GM23338 (cell line): Measurements from ENCODE around the gene MFSD2A. TPM values are rescaled to one million over a fixed set of nuclear protein-coding genes. Genes with fewer than 3 reads are reported as not detected.

Experiments
- ATAC-seq: fragments of 200-7000 bp; cut with Tn5 transposase; 3 replicates; pipeline ENCODE4 v1.9.1; 2020
- DNase-seq: peaks from one replicate; pipeline ENCODE4 v3.0.0-alpha.2; 2015; ENCODE audit warnings: low spot score
- H2AFZ ChIP-seq: fragments of 200-600 bp; sonication (generic); 2 replicates; pipeline ENCODE4 v1.8.0; 2016; ENCODE audit warnings: antibody characterized with exemption, mild to moderate bottlenecking, moderate library complexity
- H3F3A ChIP-seq: fragments of 200-600 bp; sonication (generic); replicated peaks from 2 replicates; pipeline ENCODE4 v1.8.0; 2017; ENCODE audit warnings: antibody characterized with exemption, mixed run types, low read depth
- H3K27ac ChIP-seq: fragments of 200-600 bp; sonication (generic); 2 replicates; pipeline ENCODE4 v1.6.1; 2016; ENCODE audit warnings: low read depth
- H3K27me3 ChIP-seq: fragments of 200-600 bp; sonication (generic); 2 replicates; pipeline ENCODE4 v1.8.0; 2016; ENCODE audit warnings: mild to moderate bottlenecking, mixed run types, moderate library complexity; ENCODE audit not compliant: insufficient read depth
- H3K36me3 ChIP-seq: fragments of 200-600 bp; sonication (generic); 2 replicates; pipeline ENCODE4 v1.8.0; 2016; ENCODE audit warnings: mild to moderate bottlenecking; ENCODE audit not compliant: insufficient read depth
- H3K4me1 ChIP-seq: fragments of 200-600 bp; sonication (generic); 2 replicates; pipeline ENCODE4 v1.8.0; 2016; ENCODE audit warnings: mild to moderate bottlenecking, moderate library complexity; ENCODE audit not compliant: insufficient read depth
- H3K4me2 ChIP-seq: fragments of 200-600 bp; sonication (generic); 2 replicates; pipeline ENCODE4 v1.7.1; 2017; ENCODE audit warnings: mixed run types
- H3K4me3 ChIP-seq: fragments of 200-600 bp; sonication (generic); 2 replicates; pipeline ENCODE4 v1.6.1; 2016; ENCODE audit warnings: mixed run types
- H3K79me2 ChIP-seq: fragments of 200-600 bp; sonication (generic); replicated peaks from 2 replicates; pipeline ENCODE4 v1.8.0; 2017; ENCODE audit warnings: mild to moderate bottlenecking; ENCODE audit not compliant: insufficient read depth
- H3K9me2 ChIP-seq: fragments of 200-600 bp; sonication (generic); 2 replicates; pipeline ENCODE4 v1.8.0; 2017; ENCODE audit not compliant: insufficient read depth
- H4K20me1 ChIP-seq: fragments of 200-600 bp; sonication (generic); replicated peaks from 2 replicates; pipeline ENCODE4 v1.8.0; 2017; ENCODE audit warnings: mild to moderate bottlenecking; ENCODE audit not compliant: insufficient read depth
- H3K27ac Mint-ChIP-seq: 2 replicates; pipeline ENCODE4 v1.8.0; 2020; ENCODE audit warnings: inconsistent platforms, mild to moderate bottlenecking, moderate library complexity, mixed read lengths
- H3K27me3 Mint-ChIP-seq: 3 replicates; pipeline ENCODE4 v1.8.0; 2022; ENCODE audit warnings: low read depth, mild to moderate bottlenecking, moderate library complexity, mixed read lengths, inconsistent platforms; ENCODE audit not compliant: insufficient read depth, poor library complexity
- H3K36me3 Mint-ChIP-seq: 3 replicates; pipeline ENCODE4 v1.8.0; 2021; ENCODE audit warnings: low read depth, mild to moderate bottlenecking, inconsistent platforms, moderate library complexity, mixed read lengths
- H3K4me1 Mint-ChIP-seq: 3 replicates; pipeline ENCODE4 v1.8.0; 2020; ENCODE audit warnings: mild to moderate bottlenecking, inconsistent platforms, mixed read lengths
- H3K4me3 Mint-ChIP-seq: 3 replicates; pipeline ENCODE4 v1.8.0; 2021; ENCODE audit warnings: moderate library complexity, mild to moderate bottlenecking, inconsistent platforms, mixed read lengths
- H3K9me3 Mint-ChIP-seq: 3 replicates; pipeline ENCODE4 v1.8.0; 2020; ENCODE audit warnings: moderate library complexity, mild to moderate bottlenecking, inconsistent platforms, mixed read lengths
- CTCF ChIP-seq, 2 experiments: fragments of 200-600 bp in 1 of 2; sonication (generic) in 1 of 2; conservative IDR thresholded peaks; 2 replicates each; pipeline versions ENCODE4 v1.5.1 to v1.6.1; 2016 to 2017; ENCODE audit warnings: antibody characterized with exemption in 2 of 2, low read depth in 2 of 2, mild to moderate bottlenecking in 2 of 2, moderate library complexity in 1 of 2
- NANOG ChIP-seq: IDR thresholded peaks from 2 replicates; pipeline ENCODE4 v1.6.1; 2016; ENCODE audit warnings: antibody characterized with exemption, borderline replicate concordance
- REST ChIP-seq: IDR thresholded peaks from one replicate; pipeline ENCODE4 v1.6.1; 2018; ENCODE audit warnings: antibody characterized with exemption; ENCODE audit not compliant: unreplicated experiment
- ZNF331 ChIP-seq: fragments of 250-450 bp; sonication (Bioruptor Pico); IDR thresholded peaks from 2 replicates; pipeline ENCODE4 v1.5.0; 2020; ENCODE audit warnings: low read depth, mild to moderate bottlenecking, moderate library complexity
- polyA plus RNA-seq: library from polyadenylated mRNA; unstranded; fragments of >200 nt; fragmentation: Nextera tagmentation; extraction: Ambion mirVana; gene quantifications from 2 replicates; pipeline ENCODE4 v1.2.1, GENCODE V29; 2016
- total RNA-seq: library from RNA; depleted of rRNA; stranded (reverse); fragments of >200 nt; shearing (Covaris generic); gene quantifications from 2 replicates; pipeline ENCODE4 v1.2.3, GENCODE V29; 2014

Gene MFSD2A
- total and polyA plus RNA-seq, 2 experiments from 2014 or later: 16.1 to 23.9 TPM

DNA sequence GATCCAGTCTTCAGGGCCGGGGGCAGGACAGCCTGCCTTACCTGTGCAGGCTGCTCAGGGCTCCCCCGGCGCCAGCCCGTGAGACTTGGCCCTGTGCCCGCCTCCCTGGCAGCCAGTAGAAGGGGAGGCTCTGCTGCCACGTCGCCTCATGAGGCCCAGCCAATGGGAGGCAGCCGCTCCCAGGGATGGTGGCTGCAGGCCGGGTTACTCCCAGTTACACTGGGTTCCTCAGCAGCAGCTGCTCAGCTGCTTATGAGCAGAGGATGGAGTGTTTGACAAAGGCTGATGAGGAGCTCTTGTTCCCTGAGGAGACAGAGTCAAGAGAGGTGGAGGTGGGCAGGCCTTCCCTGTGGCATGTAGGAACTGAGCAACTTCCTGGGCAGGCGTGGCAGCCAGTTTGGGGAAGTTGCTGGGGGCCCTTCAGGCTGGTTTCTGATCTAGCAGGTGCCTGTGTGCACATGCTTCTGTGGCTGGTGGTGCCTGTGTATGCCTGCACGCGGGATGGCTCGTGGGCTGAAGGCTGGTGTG lies 5.5 kb downstream of the MFSD2A start:
- H3K4me2 ChIP-seq: no peak overlapping the region
- no peak for DNase-seq

More for the DNA sequence above, 5.5 kb downstream of the MFSD2A start:
- peaks cover 24% of the 10 kb centered on the region; the same call in 1 of the 2 replicates for H3K36me3 ChIP-seq
- H3F3A ChIP-seq: no peaks in the 10 kb centered on the region
- H3K4me1 ChIP-seq: peaks cover 9% of the 10 kb centered on the region
- no peak overlapping the region for H2AFZ ChIP-seq
- no peak overlapping the region for H3K4me3 ChIP-seq
- no peak overlapping the region for H3K27ac ChIP-seq
- peaks cover 22% of the 10 kb centered on the region for H3K27me3 Mint-ChIP-seq
- no peaks in the 10 kb centered on the region for H3K9me3 Mint-ChIP-seq
- H3K27ac Mint-ChIP-seq: no peak overlapping the region
- no peak overlapping the region for H3K4me3 Mint-ChIP-seq
- H3K36me3 Mint-ChIP-seq: peaks cover 61% of the 10 kb centered on the region
- TF ChIP-seq REST (no peak), ZNF331 (CRISPR knock-in tag) (no peak), NANOG (no peak), CTCF (conservative IDR thresholded peaks at IDR 0.05; ENCODE audit: low read depth in 2 of 2) (no peak)
- ATAC-seq: no peak
- H4K20me1 ChIP-seq: peaks cover 4% of the 10 kb centered on the region
- H3K27me3 ChIP-seq: peaks cover 7% of the 10 kb centered on the region; the same call in 1 of the 2 replicates
- H3K4me1 Mint-ChIP-seq: peaks cover 13% of the 10 kb centered on the region
- H3K9me2 ChIP-seq: no peaks in the 10 kb centered on the region
- H3K79me2 ChIP-seq: peaks cover 20% of the 10 kb centered on the region
